Stimulated activated CD8-positive, alpha-beta memory T cell treated with anti-CD3 and anti-CD28 coated beads, Interleukin-15, amount 100 ng/mL, for 4 hours (primary cell): ENCODE measurements around the gene METTL25B.
A peak's percentile ranks its signal among the peaks of the same experiment; 100 is the strongest.

Experiments
- DNase-seq, 2 donors: peaks; one replicate each; pipeline ENCODE4 v3.0.0-alpha.2; 2020; ENCODE audit warnings: low read depth in 2 of 2

Gene METTL25B

DNA sequence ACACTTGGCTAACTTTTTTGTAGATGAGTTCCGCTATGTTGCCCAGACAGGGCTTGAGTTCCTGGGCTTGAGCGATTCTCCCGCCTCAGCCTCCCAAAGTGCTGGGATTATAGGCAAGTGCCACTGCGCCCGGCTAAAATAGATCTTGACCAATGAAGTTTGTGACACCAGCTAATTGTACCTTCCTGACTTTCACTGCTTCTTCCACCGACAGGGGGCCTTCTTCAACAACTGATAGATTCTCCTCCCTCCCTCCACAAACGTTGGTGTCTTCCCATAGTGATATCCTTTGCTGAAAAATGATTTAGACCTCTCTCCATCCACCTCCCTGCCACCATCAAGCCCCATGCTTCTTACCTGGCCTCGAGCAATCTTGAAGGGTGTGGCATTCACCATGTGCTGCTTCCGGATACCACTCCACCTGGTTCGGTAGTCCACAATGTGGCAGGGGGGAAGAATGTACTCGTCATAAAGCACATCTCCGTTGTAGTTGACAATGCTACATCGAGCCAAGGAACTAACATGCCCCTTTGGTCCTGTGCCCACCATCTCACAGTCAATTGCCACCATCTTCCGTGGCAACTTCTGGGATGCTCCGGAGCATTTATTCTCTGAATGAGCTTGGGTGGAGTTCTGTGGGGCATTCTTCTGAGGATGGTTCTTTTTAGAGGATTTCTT lies 1.6 kb upstream of the METTL25B start:
- DNase-seq: no peak

DNA sequence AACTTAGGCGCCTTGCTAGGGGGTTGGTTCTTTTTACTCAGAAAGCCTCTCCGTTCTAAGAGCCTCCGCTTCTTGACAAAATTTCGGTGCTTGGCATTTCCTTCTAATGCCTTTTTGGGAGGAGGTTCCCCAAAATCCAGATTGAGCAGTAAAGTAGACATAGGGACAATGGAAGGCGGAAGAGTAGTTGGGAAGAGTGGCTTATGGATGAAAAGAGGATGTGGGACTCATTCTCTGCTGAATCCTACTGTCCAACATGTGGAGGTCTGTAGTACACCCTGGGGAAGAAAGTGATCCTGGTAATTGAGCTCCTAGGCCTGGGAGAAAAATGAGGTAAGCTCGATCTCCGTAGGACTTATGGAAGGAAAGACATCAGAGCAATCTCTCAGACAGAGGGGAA lies 777 bp upstream of the METTL25B start:
- no peak for DNase-seq

DNA sequence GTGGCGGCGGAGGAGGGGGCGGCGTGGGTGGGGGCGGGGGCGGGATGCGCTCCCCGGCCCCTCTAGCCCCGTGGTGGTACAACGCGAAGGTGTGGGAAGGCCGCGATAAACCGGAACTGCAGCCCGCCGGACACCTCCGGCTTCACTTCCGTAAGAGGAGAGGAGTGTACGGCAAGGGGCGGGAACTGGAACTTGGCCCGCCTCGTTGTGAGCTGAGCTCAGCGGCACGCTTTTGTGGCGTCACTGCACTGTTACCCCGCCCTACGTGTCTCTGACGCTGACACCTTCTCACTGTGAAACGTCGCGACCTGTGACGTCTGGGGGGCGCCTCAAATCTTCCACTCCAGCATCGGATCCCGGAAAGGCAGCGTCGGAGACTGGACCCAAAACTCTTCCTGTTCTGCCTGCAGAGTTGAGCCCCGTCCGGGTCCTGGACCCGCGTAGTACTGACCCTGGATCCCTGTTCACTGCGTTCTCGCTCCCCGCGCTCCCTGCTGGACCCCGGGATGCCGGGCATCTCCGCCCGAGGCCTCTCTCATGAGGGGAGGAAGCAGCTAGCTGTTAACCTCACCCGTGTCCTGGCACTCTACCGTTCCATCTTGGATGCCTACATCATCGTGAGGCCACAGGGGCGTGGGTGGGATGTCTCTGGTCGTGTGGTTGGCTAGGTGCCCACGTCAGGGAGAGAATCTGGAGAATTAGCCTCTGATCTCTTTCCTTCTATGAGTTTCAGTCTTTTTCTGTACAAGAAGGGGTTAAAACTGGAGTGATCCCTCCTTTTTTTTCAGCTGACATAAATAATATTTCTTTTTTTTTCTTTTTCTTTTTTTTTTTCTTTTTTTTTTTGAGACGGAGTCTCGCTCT lies 562 bp downstream of the METTL25B start, which contains the start of gene ISG20L2:
ISG20L2 (minus strand) TSS at position 168 of the 864 bp plus-strand sequence. CDS start 1,114 bp downstream, outside the sequence.
- DNase-seq: peak; percentile 86 to 94

DNA sequence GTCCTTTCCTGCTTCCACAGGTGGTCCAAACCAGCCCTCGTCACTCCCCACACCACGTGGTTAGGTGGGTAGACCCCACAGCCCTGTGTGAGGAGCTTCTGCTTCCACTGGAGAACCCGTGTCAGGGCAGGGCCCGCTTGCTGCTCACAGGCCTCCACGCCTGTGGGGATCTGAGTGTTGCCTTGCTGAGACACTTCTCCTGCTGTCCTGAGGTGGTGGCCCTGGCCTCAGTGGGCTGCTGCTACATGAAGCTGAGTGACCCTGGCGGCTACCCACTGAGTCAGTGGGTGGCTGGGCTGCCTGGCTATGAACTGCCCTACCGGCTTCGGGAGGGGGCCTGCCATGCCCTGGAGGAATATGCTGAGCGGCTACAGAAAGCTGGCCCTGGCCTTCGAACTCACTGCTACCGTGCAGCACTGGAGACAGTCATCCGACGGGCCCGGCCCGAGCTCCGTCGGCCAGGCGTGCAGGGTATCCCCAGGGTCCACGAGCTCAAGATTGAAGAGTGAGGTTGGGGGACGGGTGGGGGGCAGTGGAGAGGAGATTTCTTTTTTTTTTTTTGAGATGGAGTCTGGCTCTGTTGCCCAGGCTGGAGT lies 5.8 kb downstream of the METTL25B start:
- no peak for DNase-seq

DNA sequence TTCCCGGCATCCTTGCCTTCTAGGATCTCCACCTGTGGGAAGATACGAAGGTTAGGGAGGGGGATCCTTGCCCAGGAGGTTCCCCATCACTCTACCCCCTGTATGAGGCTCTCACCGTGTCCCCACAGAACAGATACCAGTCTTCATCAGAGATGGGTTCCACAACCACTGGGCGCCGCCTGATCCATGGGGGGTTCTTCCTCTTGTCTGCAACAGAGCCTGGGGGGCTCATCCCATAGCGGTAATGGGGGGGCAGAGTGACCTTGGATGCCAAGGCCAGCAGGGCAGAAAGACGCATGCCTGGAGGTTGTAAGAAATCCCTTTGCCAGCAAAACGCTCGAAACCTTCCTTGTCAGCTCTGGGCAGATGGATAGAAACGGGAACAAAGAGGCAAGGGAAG lies 10.1 kb downstream of the METTL25B start:
- DNase-seq: no peak

DNA sequence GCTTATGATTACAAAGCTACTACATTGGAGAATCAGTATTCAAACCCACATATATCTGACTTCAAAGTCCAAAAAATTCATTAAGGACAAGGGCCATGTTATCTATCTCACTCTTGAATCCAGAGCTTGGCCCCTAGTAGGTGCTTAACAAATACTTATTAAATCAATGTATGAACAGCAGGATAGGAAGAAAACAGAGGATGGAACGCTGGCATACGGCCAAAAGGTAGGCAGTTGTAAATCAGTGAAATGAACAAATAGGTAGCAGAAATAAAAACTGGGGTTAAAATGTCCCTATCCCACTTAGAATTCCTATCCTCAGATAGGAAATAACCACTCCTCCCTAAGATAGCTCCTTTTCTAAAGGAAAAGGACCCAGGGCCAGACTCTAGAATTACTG lies 10.6 kb downstream of the METTL25B start:
- no peak for DNase-seq

DNA sequence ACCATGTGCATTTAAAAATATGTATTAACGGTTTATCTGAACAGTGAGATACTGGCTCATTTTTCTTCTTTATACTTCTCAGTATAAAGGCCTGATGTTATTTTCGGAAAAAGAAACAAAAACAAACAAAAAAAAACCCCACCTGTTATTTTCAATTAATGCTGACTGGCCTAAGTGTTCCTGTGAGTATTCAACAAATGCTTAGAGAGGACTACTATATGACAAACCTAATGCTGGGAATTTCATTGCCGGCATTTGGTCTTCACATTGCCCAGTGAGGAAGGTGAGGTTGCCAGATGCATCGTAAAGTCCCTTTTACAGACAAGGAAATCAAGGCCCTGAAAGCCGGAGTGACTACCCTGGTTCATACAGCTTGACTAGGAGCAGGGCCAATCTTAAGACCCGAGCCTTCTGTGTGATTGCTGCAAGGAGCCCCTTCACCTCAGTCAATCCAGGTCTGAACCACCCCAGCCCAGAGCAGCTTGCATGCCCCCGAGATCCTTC lies 12.0 kb downstream of the METTL25B start:
- DNase-seq: no peak

DNA sequence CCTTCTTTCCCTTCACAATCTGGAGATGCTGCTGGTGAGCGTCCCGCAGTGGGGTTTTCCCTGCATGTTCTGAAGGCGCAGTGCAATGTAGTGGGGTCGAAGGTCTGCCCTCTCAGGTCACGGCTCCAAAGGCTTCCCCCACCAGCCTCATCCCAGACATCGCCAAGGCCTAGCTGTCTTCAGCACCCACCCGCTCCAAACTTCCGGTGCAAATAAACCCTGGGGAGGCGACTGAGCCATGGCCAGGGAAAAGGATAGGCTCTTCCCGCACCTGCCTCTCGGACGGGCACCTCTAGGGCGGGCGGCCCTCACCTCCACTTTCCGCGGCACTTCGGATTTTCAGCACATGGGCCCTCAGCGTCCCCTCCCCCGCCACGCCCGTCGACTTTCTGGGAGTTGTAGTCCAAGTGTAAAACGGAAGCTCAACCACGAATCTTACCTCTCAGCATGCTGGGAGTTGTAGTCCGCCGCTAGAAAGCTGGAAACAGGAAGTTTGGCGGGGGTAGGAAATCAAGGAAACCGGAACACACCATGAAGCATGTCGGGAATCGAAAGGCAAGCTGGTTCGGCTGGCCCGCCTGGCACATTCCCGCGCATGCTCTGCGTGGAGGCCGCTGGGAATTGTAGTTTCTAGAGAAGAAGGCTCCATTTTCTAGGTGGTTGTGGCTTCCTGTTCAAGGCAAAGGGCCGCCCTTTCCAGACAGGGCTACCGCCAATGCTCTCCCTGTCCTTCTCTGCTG lies 12.6 kb downstream of the METTL25B start, which contains the start of gene MRPL24:
MRPL24 (minus strand) TSS at position 348 of the 740 bp plus-strand sequence. CDS start 2,384 bp downstream, outside the sequence.
- peak; percentile 88 to 97 for DNase-seq

DNA sequence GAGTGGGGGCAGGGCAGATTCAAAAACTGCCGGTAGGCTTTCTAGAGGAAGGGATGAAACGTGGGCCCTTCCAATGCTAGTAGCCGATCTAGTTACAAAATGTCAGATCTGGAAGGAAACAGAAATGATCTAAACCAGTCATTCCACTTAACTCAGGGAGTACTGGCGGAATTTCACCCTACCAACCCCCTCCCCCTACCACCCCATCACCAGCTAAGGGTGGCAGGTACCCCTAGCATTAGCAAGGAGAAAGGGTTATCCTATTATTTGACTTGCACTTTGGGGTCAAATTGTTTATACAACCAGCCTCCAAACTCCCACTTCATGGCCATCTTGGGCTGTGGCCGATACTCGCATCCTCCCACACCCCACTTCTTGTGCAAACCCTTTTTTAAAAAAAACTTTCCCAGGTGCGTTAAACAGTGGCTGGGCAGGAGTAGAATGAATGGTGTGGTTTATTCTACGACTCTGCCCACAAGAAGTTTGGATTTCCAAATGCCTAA lies 13.3 kb downstream of the METTL25B start:
- no peak for DNase-seq

DNA sequence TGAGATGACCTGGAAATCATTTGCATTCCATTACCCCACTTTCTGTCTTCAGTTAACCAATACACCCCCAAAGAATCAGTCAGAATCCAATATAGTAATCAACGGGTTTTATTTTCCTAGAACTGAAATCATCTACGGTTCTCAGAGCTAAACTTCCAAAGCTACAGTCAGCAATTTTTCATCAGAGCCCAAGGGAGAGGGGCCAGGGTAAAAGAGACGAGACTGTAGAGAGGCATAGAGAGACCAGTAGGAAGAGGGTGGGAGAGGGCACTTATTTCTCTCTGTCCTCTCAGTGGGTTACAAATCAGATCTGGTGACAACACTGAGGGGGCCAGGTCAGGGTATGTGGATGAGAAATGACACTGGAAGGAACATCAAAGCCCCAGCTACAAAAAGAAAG lies 13.7 kb downstream of the METTL25B start:
- no peak for DNase-seq

DNA sequence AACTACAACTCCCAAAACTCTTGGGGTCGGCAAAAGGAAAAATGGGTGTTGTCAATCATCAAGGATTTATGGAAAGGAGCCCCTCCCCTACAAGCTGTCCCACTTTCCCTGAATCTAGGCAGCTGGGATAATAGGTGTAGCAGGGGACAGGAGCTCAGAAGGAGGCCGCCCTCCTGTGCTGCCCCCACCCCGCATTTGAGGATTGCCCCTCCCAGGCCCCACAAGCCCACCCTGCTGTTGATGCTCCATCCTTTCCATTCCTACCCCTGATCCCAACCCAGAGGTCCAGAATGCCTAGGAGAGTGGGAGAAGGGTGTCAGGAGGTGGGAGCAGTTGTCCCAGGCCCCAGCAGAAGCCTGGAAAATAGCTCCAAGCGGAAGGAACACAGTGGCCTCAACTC lies 14.5 kb downstream of the METTL25B start:
- no peak for DNase-seq

DNA sequence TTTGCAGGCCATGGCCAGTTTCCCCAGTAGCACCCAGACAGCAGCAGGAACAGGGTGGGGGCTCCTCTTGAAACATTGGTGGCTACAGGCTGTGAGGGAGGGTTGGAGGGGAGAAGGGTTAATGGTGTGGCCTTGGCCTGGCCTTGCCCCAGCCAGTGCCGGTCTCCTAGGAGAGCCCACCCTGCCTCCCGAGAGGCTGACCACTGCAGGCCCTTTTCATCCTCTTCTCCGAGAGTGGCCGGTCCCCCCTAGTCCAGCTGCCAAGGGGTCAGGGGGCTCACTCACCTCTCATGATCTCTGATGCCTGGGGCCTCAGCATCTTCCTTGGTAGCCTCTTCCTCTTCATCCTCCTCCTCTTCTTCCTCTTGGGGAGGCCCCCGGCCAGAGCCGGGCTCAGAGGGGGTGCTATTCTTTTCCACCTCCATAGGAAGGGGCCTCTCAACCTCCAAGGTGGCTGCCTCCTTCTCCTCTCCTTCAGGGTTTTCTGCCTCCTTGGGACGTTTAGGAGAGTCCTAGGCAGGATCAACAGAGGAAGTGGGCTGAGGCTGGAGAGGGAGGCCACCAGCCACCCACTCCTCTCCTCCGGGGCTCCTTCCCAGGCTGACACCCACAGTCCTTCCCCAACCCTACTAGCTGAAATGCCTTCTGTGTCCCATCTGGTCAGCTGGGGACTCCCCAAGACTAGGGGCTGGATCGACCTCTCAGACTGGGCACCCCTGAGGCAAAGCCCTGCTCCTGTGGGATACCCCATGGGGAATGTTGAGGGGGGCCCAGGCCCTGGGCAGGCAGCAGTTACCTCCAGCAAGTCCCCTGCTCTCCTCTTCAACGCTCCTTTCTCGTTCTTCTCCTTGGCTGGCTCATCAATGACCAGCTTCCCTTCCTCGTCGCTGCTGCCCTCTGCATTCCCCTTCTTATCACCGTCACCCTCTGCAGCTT lies 15.4 kb downstream of the METTL25B start:
- DNase-seq: no peak

DNA sequence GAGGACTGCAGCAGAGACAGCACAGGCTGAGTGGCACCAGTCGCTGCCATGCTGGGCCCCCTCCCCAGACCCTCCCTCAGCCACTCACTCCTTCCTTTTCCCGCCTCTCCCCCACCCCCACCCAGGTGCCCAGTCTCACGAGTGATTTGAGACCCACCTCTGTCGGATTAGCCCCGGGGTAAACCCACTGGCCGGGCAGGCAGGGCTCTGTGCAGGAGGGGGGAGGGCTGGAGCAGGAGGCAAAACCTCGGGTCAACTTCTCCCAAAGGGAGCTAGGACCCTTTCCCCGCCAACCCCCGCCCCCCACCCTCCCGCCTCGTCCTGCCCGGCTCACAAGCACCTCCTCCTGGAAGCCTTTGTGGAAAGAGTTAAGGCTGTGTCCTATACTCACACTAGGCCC lies 16.1 kb downstream of the METTL25B start:
- DNase-seq: no peak

DNA sequence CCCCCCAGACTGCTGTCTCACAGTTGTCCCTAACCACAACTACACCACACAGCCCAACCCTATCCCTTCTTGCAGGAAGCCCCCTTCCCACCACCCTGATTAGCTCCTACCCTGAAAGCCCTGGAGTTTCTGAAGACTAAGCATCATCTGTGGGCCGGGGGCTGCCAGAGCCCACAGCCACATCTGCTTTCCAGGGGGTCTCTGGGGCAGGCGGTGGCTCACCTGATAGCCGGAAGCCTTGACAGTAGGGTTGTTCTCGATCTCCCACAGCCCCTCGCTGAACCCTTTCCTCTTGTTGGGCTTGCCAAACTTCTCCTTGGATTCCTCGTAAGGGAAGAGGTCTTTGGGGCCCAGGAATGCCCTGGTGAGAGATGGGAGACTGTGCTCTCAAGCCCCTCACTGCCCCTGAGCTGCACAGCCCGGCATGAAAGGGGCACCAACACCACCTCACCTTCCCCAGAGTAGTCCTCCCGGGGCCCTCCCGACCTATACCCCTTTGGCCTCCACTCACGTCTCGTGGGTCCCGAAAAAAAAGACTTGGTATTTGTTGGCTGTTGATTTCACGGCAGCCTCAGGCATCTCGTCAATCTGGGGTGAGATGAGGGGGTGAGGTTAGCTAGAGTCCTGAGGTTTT lies 16.6 kb downstream of the METTL25B start:
- DNase-seq: no peak

DNA sequence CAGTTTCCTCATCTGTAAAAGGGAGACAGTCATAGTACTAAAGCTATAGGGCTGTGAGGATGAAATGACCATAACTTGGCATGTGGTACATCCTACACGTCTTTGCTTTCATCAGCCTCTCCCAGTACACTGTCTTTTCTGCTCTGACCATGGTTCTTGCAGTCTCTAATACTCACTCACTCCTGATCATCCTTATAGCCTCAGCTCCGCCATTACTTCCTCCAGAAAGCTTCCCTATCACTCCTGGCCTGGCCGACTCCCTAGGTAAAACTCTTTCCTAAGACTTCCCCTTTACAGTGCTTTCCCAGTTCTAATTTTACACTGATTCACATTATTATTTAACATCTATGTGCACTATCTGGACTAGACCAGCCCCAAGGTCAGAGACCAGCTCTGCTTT lies 17.6 kb downstream of the METTL25B start:
- DNase-seq: no peak

DNA sequence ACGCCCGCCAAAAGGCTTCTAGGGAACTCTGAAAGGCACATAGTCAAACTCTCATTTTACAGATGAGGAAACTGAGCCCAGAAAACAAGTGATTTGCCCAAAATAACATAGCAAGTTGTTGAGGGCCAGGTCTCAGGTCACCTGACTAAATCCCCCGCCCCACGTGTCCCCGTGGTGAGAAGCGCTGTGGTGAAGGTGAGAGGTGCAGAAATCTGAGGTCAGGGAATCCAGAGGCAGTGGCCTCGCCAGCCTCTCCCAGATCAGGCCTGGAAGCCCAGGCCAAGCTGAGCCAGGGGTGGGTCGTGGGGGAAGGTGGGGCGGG lies 18.1 kb downstream of the METTL25B start:
- no peak for DNase-seq

DNA sequence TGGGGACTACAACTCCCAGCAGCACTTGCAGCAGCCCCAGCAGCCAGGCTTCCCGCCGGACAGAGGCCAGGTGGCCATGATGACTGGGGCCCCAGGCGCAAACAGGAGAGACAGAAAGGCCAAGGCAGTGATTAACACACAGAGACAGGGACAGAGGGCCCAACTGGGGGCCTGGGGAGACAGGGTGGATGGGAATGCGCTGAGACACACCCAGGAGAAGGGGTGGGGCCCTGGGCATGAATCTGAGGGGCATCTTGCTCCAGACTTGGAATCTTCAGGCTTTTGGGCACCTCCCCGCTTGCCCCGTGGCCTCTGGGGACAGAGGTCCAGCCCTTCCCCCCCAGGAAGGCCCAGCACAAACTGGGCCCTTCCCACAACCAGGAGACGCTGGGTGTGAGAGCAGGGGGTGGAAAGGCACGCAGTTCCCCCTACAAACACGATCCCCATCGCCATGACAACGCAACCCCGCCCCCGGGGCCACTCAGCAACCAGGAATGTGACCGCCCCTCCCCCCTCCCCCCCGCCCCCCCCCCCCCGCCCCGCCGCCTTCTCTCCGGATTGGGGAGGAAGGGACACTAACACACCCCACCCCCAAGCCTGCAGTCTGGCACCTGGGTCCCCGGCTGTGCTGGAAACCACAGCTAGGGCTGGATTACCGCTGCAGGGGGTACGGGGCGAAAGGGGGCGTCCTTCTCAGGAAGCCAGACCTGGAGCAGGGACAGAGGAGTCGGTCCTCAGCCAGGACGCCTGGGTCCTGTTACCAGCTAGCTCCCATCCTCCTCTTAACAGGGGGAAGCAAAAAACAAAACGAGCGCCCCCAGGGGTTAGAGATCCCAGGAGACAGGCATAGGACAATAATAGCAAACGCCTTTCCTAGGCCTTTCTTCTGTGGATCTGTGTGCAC lies 18.7 kb downstream of the METTL25B start:
- peak in 1 of 2 donors; percentile 42 for DNase-seq

DNA sequence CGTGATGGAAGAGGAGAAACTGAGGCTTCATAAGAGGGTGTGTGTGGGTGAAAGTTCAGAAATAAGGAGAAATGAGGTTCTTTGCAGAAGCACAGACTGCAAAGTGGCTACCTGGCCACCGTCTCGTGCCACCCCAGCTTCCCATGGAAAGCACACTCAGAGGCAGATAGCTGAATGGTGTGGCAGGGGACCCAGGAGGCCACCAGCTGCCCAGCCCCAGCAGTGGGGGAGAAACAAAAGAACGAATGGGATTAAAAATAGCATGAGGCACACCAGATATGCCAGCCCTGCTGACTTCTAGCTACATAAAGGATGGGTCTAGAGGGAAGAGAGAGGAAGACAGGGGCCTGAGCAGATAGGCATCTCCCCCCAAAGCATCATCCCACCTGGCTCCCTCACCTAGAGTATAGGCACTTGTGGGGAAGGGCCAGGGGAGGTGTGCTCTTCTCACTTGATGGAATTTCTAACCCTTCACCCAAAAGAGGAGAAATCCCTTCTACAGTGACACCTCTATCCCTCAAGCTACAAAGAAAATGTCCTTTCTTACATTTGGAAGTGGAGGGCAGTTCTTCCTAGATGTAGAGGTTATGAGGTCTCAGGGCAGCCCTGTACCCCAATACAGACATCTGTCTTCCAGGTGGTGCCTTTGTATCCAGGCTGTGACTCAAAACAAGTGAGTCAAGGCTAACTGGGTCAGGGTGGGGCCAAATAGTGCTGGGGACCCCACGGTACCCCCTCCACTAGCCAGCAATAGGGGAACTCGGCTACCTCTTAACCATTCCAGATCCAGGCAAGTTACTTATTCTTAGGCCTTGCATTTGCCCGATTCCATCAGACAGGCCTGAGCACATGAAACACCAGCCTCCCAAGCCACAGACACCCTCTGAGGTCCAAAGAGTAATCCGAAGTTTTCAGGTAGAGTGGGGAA lies 19.7 kb downstream of the METTL25B start:
- DNase-seq: no peak
